Osteoblast (primary cell): ENCODE results near the gene CLASP2. TPM values are rescaled to one million over a fixed set of nuclear protein-coding genes. Genes with fewer than 3 reads are reported as not detected.

Experiments
- DNase-seq: peaks from one replicate; pipeline ENCODE4 v3.0.0; 2011; ENCODE audit warnings: low spot score, mixed read lengths; ENCODE audit not compliant: insufficient read length; ENCODE audit errors: missing footprints
- H2AFZ ChIP-seq: 2 replicates; pipeline ENCODE4 v1.6.0; 2011; ENCODE audit warnings: mild to moderate bottlenecking, low read length
- H3K27ac ChIP-seq: 2 replicates; pipeline ENCODE4 v1.5.1; 2011; ENCODE audit warnings: mild to moderate bottlenecking, low read depth, low read length, moderate library complexity
- H3K27me3 ChIP-seq: 2 replicates; pipeline ENCODE4 v1.6.0; 2012; ENCODE audit warnings: mild to moderate bottlenecking, control low read depth, inconsistent platforms, low read length, moderate library complexity; ENCODE audit not compliant: insufficient read depth
- H3K36me3 ChIP-seq: 2 replicates; pipeline ENCODE4 v1.5.1; 2011; ENCODE audit warnings: mild to moderate bottlenecking, low read length, control low read depth, moderate library complexity; ENCODE audit not compliant: insufficient read depth
- H3K4me1 ChIP-seq: 2 replicates; pipeline ENCODE4 v1.5.1; 2011; ENCODE audit warnings: mild to moderate bottlenecking, low read length, control low read depth, moderate library complexity; ENCODE audit not compliant: insufficient read depth
- H3K4me2 ChIP-seq: 2 replicates; pipeline ENCODE4 v1.6.0; 2011; ENCODE audit warnings: mild to moderate bottlenecking, low read length; ENCODE audit not compliant: insufficient read depth
- H3K4me3 ChIP-seq: fragments of 200-600 bp; sonication (generic); 3 replicates; pipeline ENCODE4 v1.5.1; 2012; ENCODE audit warnings: mild to moderate bottlenecking, low read length, inconsistent platforms; ENCODE audit not compliant: insufficient read depth
- H3K79me2 ChIP-seq: 2 replicates; pipeline ENCODE4 v1.6.0; 2012; ENCODE audit warnings: mild to moderate bottlenecking, low read length, control low read depth, inconsistent platforms; ENCODE audit not compliant: insufficient read depth
- H3K9me3 ChIP-seq: 2 replicates; pipeline ENCODE4 v1.5.1; 2011; ENCODE audit warnings: low read depth, low read length, control low read depth
- H4K20me1 ChIP-seq: 2 replicates; pipeline ENCODE4 v1.6.0; 2012; ENCODE audit warnings: mild to moderate bottlenecking, low read length, control low read depth; ENCODE audit not compliant: insufficient read depth
- total RNA-seq: library from RNA; depleted of rRNA; stranded (reverse); fragments of >200 nt; gene quantifications from 2 replicates; pipeline ENCODE4 v1.2.3, GENCODE V29; 2012
- TF ChIP-seq, protein P1 (sequence below): IDR thresholded peaks from 2 replicates; pipeline ENCODE4 v1.5.1; 2011; ENCODE audit warnings: mild to moderate bottlenecking, low read depth, low read length, moderate library complexity; ENCODE audit errors: extremely low read depth

CLASP2 gene
- total RNA-seq, 1 donor = 52.1 TPM

DNA sequence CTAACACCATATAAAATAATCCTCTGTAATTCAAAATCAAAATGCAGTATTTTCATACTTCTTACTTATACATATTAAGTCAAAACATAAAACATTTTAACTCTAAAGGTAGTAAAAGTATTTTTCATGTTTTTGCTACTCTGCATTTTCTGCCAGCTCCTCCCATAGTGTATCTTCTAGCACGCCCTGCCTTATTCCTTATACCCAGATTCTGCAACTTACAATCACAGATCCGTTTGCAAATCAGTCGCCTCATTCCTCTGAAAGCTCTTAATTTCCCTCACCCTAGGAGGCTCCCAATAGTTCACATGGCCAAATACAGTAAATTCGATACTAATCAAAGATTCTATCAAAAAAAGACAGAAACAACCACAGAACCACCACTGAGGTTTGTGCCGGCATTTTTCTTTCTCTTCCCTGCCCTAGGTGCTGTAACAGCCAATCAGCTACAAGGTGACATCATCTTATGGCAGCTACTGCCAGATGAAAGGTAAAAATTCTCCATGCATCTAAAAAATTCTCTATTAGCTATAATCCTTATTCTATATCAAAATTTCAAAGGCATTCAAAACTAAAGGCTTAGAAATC, 72.9 kb downstream of the CLASP2 start:
- no peak for DNase-seq
- Histone ChIP-seq H3K36me3 (no peaks in the 10 kb centered on the region), H3K27ac (no peak overlapping the region), H2AFZ (peak overlapping the region; percentile 49), H3K27me3 (no peaks in the 10 kb centered on the region), H3K9me3 (no peaks in the 10 kb centered on the region), H3K4me2 (peak overlapping the region; percentile 79), H3K4me1 (no peaks in the 10 kb centered on the region), H3K4me3 (peak overlapping the region; percentile 69), H3K79me2 (peaks cover 8% of the 10 kb centered on the region), H4K20me1 (no peaks in the 10 kb centered on the region)
- TF ChIP-seq, protein P1, sequence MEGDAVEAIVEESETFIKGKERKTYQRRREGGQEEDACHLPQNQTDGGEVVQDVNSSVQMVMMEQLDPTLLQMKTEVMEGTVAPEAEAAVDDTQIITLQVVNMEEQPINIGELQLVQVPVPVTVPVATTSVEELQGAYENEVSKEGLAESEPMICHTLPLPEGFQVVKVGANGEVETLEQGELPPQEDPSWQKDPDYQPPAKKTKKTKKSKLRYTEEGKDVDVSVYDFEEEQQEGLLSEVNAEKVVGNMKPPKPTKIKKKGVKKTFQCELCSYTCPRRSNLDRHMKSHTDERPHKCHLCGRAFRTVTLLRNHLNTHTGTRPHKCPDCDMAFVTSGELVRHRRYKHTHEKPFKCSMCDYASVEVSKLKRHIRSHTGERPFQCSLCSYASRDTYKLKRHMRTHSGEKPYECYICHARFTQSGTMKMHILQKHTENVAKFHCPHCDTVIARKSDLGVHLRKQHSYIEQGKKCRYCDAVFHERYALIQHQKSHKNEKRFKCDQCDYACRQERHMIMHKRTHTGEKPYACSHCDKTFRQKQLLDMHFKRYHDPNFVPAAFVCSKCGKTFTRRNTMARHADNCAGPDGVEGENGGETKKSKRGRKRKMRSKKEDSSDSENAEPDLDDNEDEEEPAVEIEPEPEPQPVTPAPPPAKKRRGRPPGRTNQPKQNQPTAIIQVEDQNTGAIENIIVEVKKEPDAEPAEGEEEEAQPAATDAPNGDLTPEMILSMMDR = no peak

DNA sequence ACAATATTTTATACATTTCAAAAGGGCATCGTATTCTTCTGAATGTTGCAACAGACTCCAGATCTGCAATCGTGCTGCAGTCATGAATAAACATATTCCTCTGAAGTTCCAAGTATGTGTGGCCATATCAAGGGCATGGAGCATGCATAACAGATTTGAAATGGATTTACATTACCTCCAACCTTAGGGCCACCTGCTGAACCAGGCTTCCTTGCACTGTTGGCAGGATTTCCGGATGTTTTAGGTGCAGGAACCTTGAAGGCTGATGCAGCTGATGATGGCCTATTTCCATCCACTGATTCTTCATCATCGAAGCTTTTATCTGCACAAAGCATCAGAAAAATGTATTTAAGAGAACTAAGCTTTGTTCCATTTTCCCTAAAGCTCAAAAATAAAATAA, 73.5 kb downstream of the CLASP2 start:
- Histone ChIP-seq H3K9me3 (no peaks in the 10 kb centered on the region), H3K4me2 (no peak overlapping the region), H3K27me3 (no peaks in the 10 kb centered on the region), H3K4me3 (no peak overlapping the region), H3K79me2 (peaks cover 4% of the 10 kb centered on the region), H3K27ac (no peak overlapping the region), H2AFZ (no peak overlapping the region), H4K20me1 (no peaks in the 10 kb centered on the region), H3K36me3 (no peaks in the 10 kb centered on the region), H3K4me1 (no peaks in the 10 kb centered on the region)
- TF ChIP-seq, protein P1 = no peak
- no peak for DNase-seq

DNA sequence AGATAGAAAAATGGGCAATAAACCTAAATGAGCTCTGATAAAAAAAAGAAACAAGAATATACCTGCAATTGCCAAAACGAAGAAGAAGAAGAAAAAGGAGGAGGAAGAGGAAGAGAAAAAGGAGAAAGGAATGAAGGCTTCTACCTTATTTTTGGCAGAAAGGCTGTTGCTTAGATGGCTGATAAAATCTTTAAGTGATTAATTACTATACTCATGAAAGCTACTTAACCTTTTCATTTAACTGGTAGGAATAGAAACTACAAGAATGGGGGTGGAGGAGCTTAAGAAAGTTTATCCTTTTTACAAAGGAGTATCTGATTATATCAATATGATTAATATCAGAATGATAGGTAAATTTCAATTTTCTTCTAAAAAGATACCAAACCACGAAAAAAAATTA, 75.2 kb downstream of the CLASP2 start:
- TF ChIP-seq, protein P1 = no peak
- no peak overlapping the region for H3K4me3 ChIP-seq
- H3K79me2 ChIP-seq = no peaks in the 10 kb centered on the region
- H3K4me1 ChIP-seq = no peaks in the 10 kb centered on the region
- H3K9me3 ChIP-seq = no peaks in the 10 kb centered on the region
- H4K20me1 ChIP-seq = no peaks in the 10 kb centered on the region
- H2AFZ ChIP-seq = no peak overlapping the region
- H3K27me3 ChIP-seq = no peaks in the 10 kb centered on the region
- no peak overlapping the region for H3K27ac ChIP-seq
- DNase-seq = no peak
- no peak overlapping the region for H3K4me2 ChIP-seq
- no peaks in the 10 kb centered on the region for H3K36me3 ChIP-seq

DNA sequence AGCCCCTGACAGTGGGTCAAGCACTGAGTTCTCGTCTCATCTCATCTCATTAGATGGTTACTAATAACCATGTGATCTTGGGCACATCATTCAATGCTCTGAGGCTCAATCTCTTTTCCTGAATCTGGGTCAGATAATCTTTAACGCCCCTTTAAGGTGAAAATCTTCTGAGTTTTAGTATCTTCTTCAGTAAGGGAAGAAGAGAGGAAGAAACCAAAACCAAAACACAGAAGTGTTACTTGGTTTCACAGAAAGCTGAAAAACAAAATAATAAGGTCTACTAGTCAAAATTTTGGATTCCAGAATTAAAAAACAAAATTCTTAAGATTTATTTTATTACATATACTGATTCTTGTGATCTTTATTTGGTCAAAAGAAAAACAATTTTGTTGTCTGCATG, 78.2 kb downstream of the CLASP2 start:
- TF ChIP-seq, protein P1 = no peak
- H3K36me3 ChIP-seq = no peaks in the 10 kb centered on the region
- H3K79me2 ChIP-seq = no peaks in the 10 kb centered on the region

More for the DNA sequence above, 78.2 kb downstream of the CLASP2 start:
- no peak overlapping the region for H3K4me2 ChIP-seq
- no peak for DNase-seq
- no peak overlapping the region for H3K4me3 ChIP-seq
- no peak overlapping the region for H2AFZ ChIP-seq
- no peaks in the 10 kb centered on the region for H4K20me1 ChIP-seq
- H3K4me1 ChIP-seq = no peaks in the 10 kb centered on the region
- H3K27ac ChIP-seq = no peak overlapping the region
- H3K27me3 ChIP-seq = no peaks in the 10 kb centered on the region
- H3K9me3 ChIP-seq = no peaks in the 10 kb centered on the region
